GM23248 (cell line): ENCODE data around the gene ZNF526. TPM values are rescaled to one million over a fixed set of nuclear protein-coding genes. Genes with fewer than 3 reads are reported as not detected.

ENCODE experiments used
- DNase-seq: peaks from one replicate; pipeline ENCODE4 v3.0.0-alpha.2; 2015
- H2AFZ ChIP-seq: fragments of 200-600 bp; sonication (generic); 2 replicates; pipeline ENCODE4 v1.6.1; 2016; ENCODE audit warnings: antibody characterized with exemption
- H3F3A ChIP-seq: fragments of 200-600 bp; sonication (generic); 2 replicates; pipeline ENCODE4 v1.6.1; 2016; ENCODE audit warnings: mild to moderate bottlenecking, antibody characterized with exemption, mixed run types; ENCODE audit not compliant: insufficient read depth
- H3K27ac ChIP-seq: fragments of 200-600 bp; sonication (generic); 2 replicates; pipeline ENCODE4 v1.5.1; 2016; ENCODE audit warnings: mild to moderate bottlenecking
- H3K27me3 ChIP-seq: fragments of 200-600 bp; sonication (generic); replicated peaks from 2 replicates; pipeline ENCODE4 v1.6.1; 2016; ENCODE audit warnings: mild to moderate bottlenecking; ENCODE audit not compliant: insufficient read depth
- H3K36me3 ChIP-seq: fragments of 200-600 bp; sonication (generic); 2 replicates; pipeline ENCODE4 v1.6.1; 2016; ENCODE audit warnings: low read depth, mild to moderate bottlenecking
- H3K4me1 ChIP-seq: fragments of 200-600 bp; sonication (generic); 2 replicates; pipeline ENCODE4 v1.6.1; 2016; ENCODE audit warnings: mild to moderate bottlenecking; ENCODE audit not compliant: insufficient read depth
- H3K4me2 ChIP-seq: fragments of 200-600 bp; sonication (generic); one replicate; pipeline ENCODE4 v1.6.1; 2016; ENCODE audit warnings: mild to moderate bottlenecking; ENCODE audit not compliant: unreplicated experiment
- H3K4me3 ChIP-seq: fragments of 200-600 bp; sonication (generic); 2 replicates; pipeline ENCODE4 v1.5.1; 2016; ENCODE audit warnings: mild to moderate bottlenecking
- H3K79me2 ChIP-seq: fragments of 200-600 bp; sonication (generic); 2 replicates; pipeline ENCODE4 v1.6.1; 2016; ENCODE audit warnings: mild to moderate bottlenecking; ENCODE audit not compliant: insufficient read depth
- H3K9ac ChIP-seq: fragments of 200-600 bp; sonication (generic); 2 replicates; pipeline ENCODE4 v1.6.1; 2016; ENCODE audit warnings: mild to moderate bottlenecking
- H3K9me2 ChIP-seq: fragments of 200-600 bp; sonication (generic); 2 replicates; pipeline ENCODE4 v1.6.1; 2016; ENCODE audit warnings: mixed run types, mild to moderate bottlenecking, moderate library complexity; ENCODE audit not compliant: insufficient read depth
- H3K9me3 ChIP-seq: fragments of 200-600 bp; sonication (generic); one replicate; pipeline ENCODE4 v1.6.1; 2017; ENCODE audit warnings: low read depth
- H4K20me1 ChIP-seq: fragments of 200-600 bp; sonication (generic); 2 replicates; pipeline ENCODE4 v1.6.0; 2016; ENCODE audit not compliant: insufficient read depth
- EZH2 ChIP-seq: fragments of 200-600 bp; sonication (generic); IDR thresholded peaks from 2 replicates; pipeline ENCODE4 v1.6.1; 2018; ENCODE audit warnings: antibody characterized with exemption, mild to moderate bottlenecking; ENCODE audit not compliant: insufficient read depth, poor library complexity, severe bottlenecking
- EZH2phosphoT487 ChIP-seq: fragments of 200-600 bp; sonication (generic); IDR thresholded peaks from 2 replicates; pipeline ENCODE4 v1.6.1; 2018; ENCODE audit warnings: antibody characterized with exemption, moderate library complexity, mild to moderate bottlenecking, low read depth; ENCODE audit not compliant: insufficient read depth
- WGBS, 2 experiments: methylation state at CpG; one replicate each; pipeline ENCODE4 v1.1.6; 2015 to 2017; ENCODE audit warnings: low lambda C conversion rate in 2 of 2, low coverage in 1 of 2; ENCODE audit errors: missing lambda C conversion rate in 2 of 2; 5-methylcytosine and 5-hydroxymethylcytosine counted together
- in situ Hi-C: fragments of 300-500 bp; cut with MboI; formaldehyde crosslinking; loops from 2 replicates; pipeline ENCODE4 v1.15.0; 2020
- polyA plus RNA-seq: library from polyadenylated mRNA; unstranded; fragments of >200 nt; fragmentation: Nextera tagmentation; extraction: Ambion mirVana; gene quantifications from 2 replicates; pipeline ENCODE4 v1.2.1, GENCODE V29; 2016
- total RNA-seq: library from RNA; depleted of rRNA; stranded (reverse); fragments of >200 nt; shearing (Covaris generic); gene quantifications from 2 replicates; pipeline ENCODE4 v1.2.3, GENCODE V29; 2014

The ZNF526 gene
- total and polyA plus RNA-seq, 2 experiments from 2014 or later = 7.8 to 10.2 TPM

GRCh38 chr19:42229301-42229854, 9.3 kb downstream of the ZNF526 start:
- H3K4me1 ChIP-seq = no peaks in the 10 kb centered on the region
- peaks cover 79% of the 10 kb centered on the region for H3K79me2 ChIP-seq
- in situ Hi-C loops = no loop called here
- 0 out of 2 replicates have a peak overlapping the region, but pooled peaks have one; percentile 1 for H3K9ac ChIP-seq
- no peaks in the 10 kb centered on the region for H3K27me3 ChIP-seq
- no peaks in the 10 kb centered on the region for H3K9me3 ChIP-seq
- H3K9me2 ChIP-seq = no peaks in the 10 kb centered on the region
- no peaks in the 10 kb centered on the region for H4K20me1 ChIP-seq
- DNase-seq = no peak
- H3F3A ChIP-seq = peaks cover 28% of the 10 kb centered on the region
- no peak overlapping the region for H3K4me3 ChIP-seq
- peaks cover 36% of the 10 kb centered on the region for H3K36me3 ChIP-seq
- TF ChIP-seq EZH2phosphoT487 = no peak
- no peak for TF ChIP-seq EZH2
- no peak overlapping the region for H2AFZ ChIP-seq
- WGBS, 2 experiments = 43 to 45% methylated on average over 4 of the region's 4 CpGs
- peak overlapping the region; percentile 40 for H3K27ac ChIP-seq
- H3K4me2 ChIP-seq = no peak overlapping the region

DNA sequence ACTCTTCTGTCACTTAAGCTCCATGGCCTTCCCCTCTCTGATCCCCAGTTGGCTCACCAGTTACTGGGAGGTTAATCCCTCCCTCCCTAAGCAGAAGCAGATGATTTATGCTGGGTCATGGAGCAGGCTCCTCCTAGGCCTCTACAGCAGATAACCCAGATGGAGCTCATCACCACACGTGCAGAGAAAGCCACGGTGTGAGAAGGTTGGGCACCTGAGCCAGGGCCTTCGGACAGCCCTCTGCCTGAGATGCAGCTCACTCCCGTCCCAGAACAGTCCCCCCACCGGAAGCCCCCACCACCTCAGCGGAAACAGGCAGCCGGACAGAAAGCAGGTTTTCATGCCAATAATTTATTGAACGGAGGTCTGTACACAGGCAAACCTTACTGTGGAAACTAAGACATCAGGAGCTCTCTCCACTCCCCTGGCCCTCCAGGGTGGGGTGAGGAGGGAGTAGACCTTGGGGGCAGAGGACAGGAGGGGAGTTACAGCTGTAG, 9.8 kb downstream of the ZNF526 start:
- Histone ChIP-seq H3K4me2 (no peak overlapping the region), H3K27ac (peak overlapping the region; percentile 40), H4K20me1 (no peaks in the 10 kb centered on the region), H3K27me3 (no peaks in the 10 kb centered on the region), H3K9me2 (no peaks in the 10 kb centered on the region), H2AFZ (no peak overlapping the region), H3K79me2 (peaks cover 79% of the 10 kb centered on the region), H3K9ac (0 out of 2 replicates have a peak overlapping the region, but pooled peaks have one; percentile 1), H3K9me3 (no peaks in the 10 kb centered on the region), H3K4me1 (no peaks in the 10 kb centered on the region), H3F3A (peaks cover 28% of the 10 kb centered on the region), H3K4me3 (no peak overlapping the region), H3K36me3 (peaks cover 34% of the 10 kb centered on the region)
- in situ Hi-C loops = no loop called here
- TF ChIP-seq EZH2 (no peak), EZH2phosphoT487 (no peak)
- DNase-seq = peak; percentile 57
- WGBS, 2 experiments = 39 to 45% methylated on average over 8 of the region's 8 CpGs

DNA sequence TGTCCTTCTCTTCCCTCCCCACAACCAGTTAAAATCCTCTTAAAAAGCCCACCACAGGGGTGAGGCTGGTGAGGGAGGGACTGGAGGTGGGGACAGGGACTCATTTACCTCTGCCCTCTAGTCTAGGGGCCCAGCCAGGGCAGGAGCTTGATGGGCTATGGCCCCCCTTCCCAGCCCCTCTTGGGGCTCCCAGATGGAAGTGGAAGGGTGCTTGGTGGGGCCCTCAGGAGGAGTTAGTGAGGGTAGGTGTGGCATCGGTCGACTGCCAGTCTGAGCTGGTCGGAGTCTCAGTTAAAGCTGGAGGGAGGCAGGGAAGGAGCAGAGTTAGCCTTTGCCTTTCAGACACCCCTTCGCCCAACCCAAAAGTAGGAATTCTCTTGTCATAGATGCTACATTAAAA, 10.5 kb downstream of the ZNF526 start:
- TF ChIP-seq EZH2 (no peak), EZH2phosphoT487 (no peak)
- Histone ChIP-seq H3K4me3 (no peak overlapping the region), H3K27ac (no peak overlapping the region), H3K9me2 (no peaks in the 10 kb centered on the region), H3F3A (peaks cover 30% of the 10 kb centered on the region), H3K9me3 (no peaks in the 10 kb centered on the region), H2AFZ (no peak overlapping the region), H3K27me3 (no peaks in the 10 kb centered on the region), H3K79me2 (peaks cover 80% of the 10 kb centered on the region), H4K20me1 (no peaks in the 10 kb centered on the region), H3K4me2 (no peak overlapping the region), H3K36me3 (peaks cover 30% of the 10 kb centered on the region), H3K9ac (no peak overlapping the region), H3K4me1 (no peaks in the 10 kb centered on the region)
- in situ Hi-C loops = no loop called here
- DNase-seq = no peak
- WGBS, 2 experiments = 87 to 88% methylated on average over 4 of the region's 4 CpGs

- DNase-seq = no peak
- 91 to 94% methylated on average over 10 of the region's 10 CpGs for WGBS, 2 experiments
- Histone ChIP-seq H3F3A (peaks cover 31% of the 10 kb centered on the region), H3K27ac (no peak overlapping the region), H3K79me2 (peaks cover 81% of the 10 kb centered on the region), H3K27me3 (no peaks in the 10 kb centered on the region), H3K4me2 (no peak overlapping the region), H3K4me1 (no peaks in the 10 kb centered on the region), H3K9me3 (no peaks in the 10 kb centered on the region), H3K4me3 (no peak overlapping the region), H3K36me3 (peaks cover 18% of the 10 kb centered on the region; the same call in 1 of the 2 replicates), H3K9ac (no peak overlapping the region), H3K9me2 (no peaks in the 10 kb centered on the region), H4K20me1 (no peaks in the 10 kb centered on the region), H2AFZ (no peak overlapping the region)
- no peak for TF ChIP-seq EZH2
- TF ChIP-seq EZH2phosphoT487 = no peak
- in situ Hi-C loops = no loop called here
Measured at GRCh38 chr19:42232435-42232834, 12.3 kb downstream of the ZNF526 start.
